K562 (cell line): ENCODE data around the gene MORC1. TPM values are rescaled to one million over a fixed set of nuclear protein-coding genes. Genes with fewer than 3 reads are reported as not detected.

Experiments used
- ATAC-seq: fragments of 200-7000 bp; cut with Tn5 transposase; 3 replicates; pipeline ENCODE4 v1.9.1; 2020; ENCODE audit warnings: moderate library complexity
- BruUV-seq: library from RNA; stranded (reverse); fragments of 400-500 nt; replicated peaks from 2 replicates; lab custom pipeline; 2021; lab: Mats Ljungman, UMichigan
- CTCF ChIA-PET: fragments of 300-600 bp; formaldehyde crosslinking; extraction: SDS; loops from one replicate; lab custom pipeline; 2021; ENCODE audit warnings: low intra/inter-chr PET ratio; lab: Yijun Ruan, JAX
- POLR2A ChIA-PET: fragments of 300-600, 350-650 bp; sonication (Branson Sonifier 250); formaldehyde crosslinking; extraction: SDS; loops from one replicate; lab custom pipeline; 2021; ENCODE audit warnings: antibody characterized with exemption, inconsistent platforms; lab: Yijun Ruan, JAX
- DNase-seq, 4 experiments: peaks; one replicate each; pipeline versions ENCODE4 v3.0.0 to v3.0.0-alpha.2; 2011 to 2018; ENCODE audit warnings: low spot score in 3 of 4, mixed read lengths in 3 of 4; ENCODE audit errors: extremely low read depth in 1 of 4
- FAIRE-seq: peaks from 2 replicates; lab custom pipeline; 2011; peaks lifted over from hg19 to GRCh38; lab: Jason Lieb, UNC
- H2AFZ ChIP-seq: 2 replicates; pipeline ENCODE4 v1.6.0; 2011; ENCODE audit warnings: low read depth, low read length, control low read depth, inconsistent platforms
- H3K27ac ChIP-seq: fragments of 200-600 bp; 3 replicates; pipeline ENCODE4 v1.8.0; 2011; ENCODE audit warnings: low read depth, mild to moderate bottlenecking, control low read depth, inconsistent platforms, low read length, moderate library complexity, mixed read lengths; ENCODE audit errors: extremely low read depth
- H3K27me3 ChIP-seq, 2 experiments: fragments of 300-600 bp in 1 of 2; 2 replicates in 1 of 2; 3 replicates in 1 of 2; pipeline versions ENCODE4 v1.6.0 to v1.8.0; 2011; ENCODE audit warnings: inconsistent platforms in 2 of 2, low read length in 2 of 2, mild to moderate bottlenecking in 1 of 2, mixed read lengths in 1 of 2, moderate library complexity in 1 of 2; ENCODE audit not compliant: control insufficient read depth in 2 of 2, insufficient read depth in 2 of 2
- H3K36me3 ChIP-seq: fragments of 300-600 bp; 3 replicates; pipeline ENCODE4 v1.8.0; 2011; ENCODE audit warnings: mild to moderate bottlenecking, low read length, inconsistent platforms; ENCODE audit not compliant: control insufficient read depth, insufficient read depth
- H3K4me1 ChIP-seq, 2 experiments: fragments of 200-600 bp in 1 of 2; replicated peaks in 1 of 2; 2 replicates in 1 of 2; 3 replicates in 1 of 2; pipeline versions ENCODE4 v1.5.1 to v1.8.0; 2011; ENCODE audit warnings: inconsistent platforms in 2 of 2, low read length in 2 of 2, mild to moderate bottlenecking in 1 of 2, mixed read lengths in 1 of 2, moderate library complexity in 1 of 2; ENCODE audit not compliant: control insufficient read depth in 2 of 2, insufficient read depth in 2 of 2
- H3K4me2 ChIP-seq: 2 replicates; pipeline ENCODE4 v1.6.1; 2011; ENCODE audit warnings: low read length, control low read depth, inconsistent platforms, mixed read lengths; ENCODE audit not compliant: insufficient read depth
- H3K4me3 ChIP-seq: fragments of 200-600 bp; sonication (generic), shearing (Covaris generic); 2 replicates; pipeline ENCODE4 v1.5.1; 2016; ENCODE audit warnings: control low read depth, inconsistent platforms
- H3K79me2 ChIP-seq: fragments of 200-600 bp; 3 replicates; pipeline ENCODE4 v1.8.0; 2011; ENCODE audit warnings: low read length, inconsistent platforms; ENCODE audit not compliant: control insufficient read depth, insufficient read depth
- H3K9ac ChIP-seq, 2 experiments: 2 replicates each; pipeline versions ENCODE4 v1.6.0 to v1.6.1; 2011; ENCODE audit warnings: low read depth in 2 of 2, low read length in 2 of 2, control low read depth in 1 of 2, inconsistent platforms in 1 of 2, mild to moderate bottlenecking in 1 of 2, mixed read lengths in 1 of 2; ENCODE audit not compliant: insufficient read depth in 1 of 2
- H3K9me1 ChIP-seq: one replicate; pipeline ENCODE4 v1.6.0; 2011; ENCODE audit warnings: inconsistent platforms, mild to moderate bottlenecking, low read length, moderate library complexity; ENCODE audit not compliant: control insufficient read depth, insufficient read depth
- H3K9me3 ChIP-seq: replicated peaks from 2 replicates; pipeline ENCODE4 v1.5.1; 2011; ENCODE audit warnings: low read depth, low read length, inconsistent platforms; ENCODE audit not compliant: control insufficient read depth, insufficient read depth
- H4K20me1 ChIP-seq: replicated peaks from 2 replicates; pipeline ENCODE4 v1.6.1; 2011; ENCODE audit warnings: low read length, inconsistent platforms, mixed read lengths; ENCODE audit not compliant: control insufficient read depth, insufficient read depth
- CAMTA2 ChIP-seq: fragments of 250-450 bp; sonication (Bioruptor Pico); conservative IDR thresholded peaks from 2 replicates; pipeline ENCODE4 v1.5.1; 2022
- CBX1 ChIP-seq: sonication (generic); IDR thresholded peaks from 2 replicates; pipeline ENCODE4 v1.6.1; 2016; ENCODE audit warnings: antibody characterized with exemption, low read depth, mild to moderate bottlenecking
- DNMT1 ChIP-seq: fragments of 450-650 bp; IDR thresholded peaks from 2 replicates; pipeline ENCODE4 v1.6.1; 2016; ENCODE audit warnings: antibody characterized with exemption, mild to moderate bottlenecking
- FOXP1 ChIP-seq: sonication (generic); formaldehyde crosslinking; IDR thresholded peaks from 2 replicates; pipeline ENCODE4 v1.8.0; 2022; ENCODE audit warnings: mild to moderate bottlenecking, missing genetic modification reagents
- MIER1 ChIP-seq: fragments of 450-650 bp; IDR thresholded peaks from 2 replicates; pipeline ENCODE4 v1.6.1; 2016; ENCODE audit warnings: antibody characterized with exemption, mild to moderate bottlenecking, low read depth
- NFE2 ChIP-seq: IDR thresholded peaks from 2 replicates; pipeline ENCODE4 v1.6.1; 2014; ENCODE audit warnings: antibody characterized with exemption, low read depth
- TCF7L2 ChIP-seq: fragments of 150-350 bp; IDR thresholded peaks from 2 replicates; pipeline ENCODE4 v1.6.1; 2016; ENCODE audit warnings: low read depth, mild to moderate bottlenecking, low read length, moderate library complexity
- ZNF133 ChIP-seq: fragments of 250-450 bp; sonication (Bioruptor Pico); IDR thresholded peaks from 2 replicates; pipeline ENCODE4 v1.4.0; 2020; ENCODE audit warnings: mild to moderate bottlenecking
- ZNF395 ChIP-seq: fragments of 200-800 bp; sonication (Bioruptor generic); IDR thresholded peaks from 2 replicates; pipeline ENCODE4 v1.6.1; 2017; ENCODE audit warnings: missing genetic modification characterization, missing compliant biosample characterization
- ZNF408 ChIP-seq: fragments of 250-450 bp; sonication (Bioruptor Pico); IDR thresholded peaks from 2 replicates; pipeline ENCODE4 v1.4.0; 2020; ENCODE audit warnings: low read depth, mild to moderate bottlenecking, moderate library complexity
- ZNF764 ChIP-seq: fragments of 250-450 bp; sonication (Bioruptor Pico); IDR thresholded peaks from 2 replicates; pipeline ENCODE4 v1.4.0; 2020; ENCODE audit warnings: low read depth, mild to moderate bottlenecking, moderate library complexity
- WGBS: fragments of 100-300 bp; shearing (Covaris generic); methylation state at CpG from one replicate; pipeline ENCODE4 v1.1.6; 2016; ENCODE audit warnings: low coverage, mixed read lengths; ENCODE audit not compliant: insufficient coverage; ENCODE audit errors: missing lambda C conversion rate; 5-methylcytosine and 5-hydroxymethylcytosine counted together
- in situ Hi-C: fragments of 300-500 bp; cut with MboI; formaldehyde crosslinking; loops from 4 replicates; pipeline ENCODE4 v1.15.0; 2018; ENCODE audit warnings: inconsistent platforms, mixed read lengths
- intact Hi-C: fragments of 100-400 bp; cut with micrococcal nuclease; formaldehyde crosslinking; loops from 2 replicates; pipeline ENCODE4 v1.14.2; 2022
- polyA plus RNA-seq, 8 experiments: library from polyadenylated mRNA; depleted of rRNA in 4 of 8; stranded (reverse) in 5 of 8; unstranded in 3 of 8; fragments of >200 nt; fragmentation: Nextera tagmentation in 2 of 8; fragmentation: Illumina TruSeq in 1 of 8; extraction: Ambion mirVana in 2 of 8; extraction: Trizol in 1 of 8; gene quantifications; 2 replicates each; pipeline versions ENCODE4 v1.2.1 to v1.2.3, GENCODE V29; 2011 to 2014; ENCODE audit warnings: inconsistent platforms in 1 of 8, missing spikeins in 1 of 8
- total RNA-seq, 7 experiments: library from RNA; depleted of rRNA in 6 of 7; stranded (reverse); fragments of >200 nt in 6 of 7; fragmentation: Illumina TruSeq in 2 of 7; extraction: Trizol in 2 of 7; gene quantifications; 2 replicates each; pipeline versions ENCODE4 v1.2.1 to v1.2.3, GENCODE V29; 2011 to 2021; ENCODE audit warnings: low replicate concordance in 1 of 7
- TF ChIP-seq, protein P1 (sequence below): fragments of 250-450 bp; sonication (Bioruptor Pico); IDR thresholded peaks from 2 replicates; pipeline ENCODE4 v1.5.0; 2020; ENCODE audit warnings: mild to moderate bottlenecking, borderline replicate concordance

MORC1 gene
- total and polyA plus RNA-seq, 9 of the 15 experiments (the other 6 are each of a cell fraction or from before 2014, with no cell fraction given), result 0.08 to 0.41 (median 0.30) TPM; not detected in 1

DNA sequence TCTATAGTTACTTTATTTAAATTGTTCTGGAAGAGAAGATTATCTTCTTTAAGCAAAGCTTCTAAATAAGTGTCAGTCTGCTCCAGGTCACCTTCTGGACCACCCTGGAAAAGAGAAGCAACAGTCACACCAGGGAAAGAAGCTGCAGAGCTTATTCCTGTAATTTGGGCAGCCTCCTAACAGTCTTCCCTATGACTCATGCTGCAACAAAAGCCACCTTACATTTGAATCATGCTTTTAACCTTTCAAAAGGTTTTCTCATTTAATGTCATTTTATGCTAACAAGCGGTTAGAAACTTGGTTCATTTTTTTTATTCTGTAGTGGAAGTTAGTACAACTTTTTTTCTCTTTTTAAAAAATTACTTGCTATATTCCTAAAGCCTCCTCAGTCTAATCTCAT lies 158.9 kb downstream of the MORC1 start:
- DNase-seq, result no peak
- Histone ChIP-seq H3K9me3 (no peaks in the 10 kb centered on the region), H3K79me2 (no peaks in the 10 kb centered on the region)
- no peak for ATAC-seq
- TF ChIP-seq DNMT1, result no peak
- TF ChIP-seq ZNF764, result no peak
- no peak for TF ChIP-seq FOXP1
- no peak for TF ChIP-seq MIER1
- TF ChIP-seq, all 486 proteins: peak for 0
- Histone ChIP-seq H3K9me1 (no peaks in the 10 kb centered on the region), H2AFZ (no peak overlapping the region), H4K20me1 (no peaks in the 10 kb centered on the region), H3K27me3 (no peaks in the 10 kb centered on the region), H3K27ac (no peak overlapping the region), H3K9ac (no peak overlapping the region), H3K4me1 (no peaks in the 10 kb centered on the region), H3K36me3 (no peaks in the 10 kb centered on the region), H3K4me2 (no peak overlapping the region), H3K4me3 (no peak overlapping the region)
- BruUV-seq, result no TSS peak
- POLR2A ChIA-PET, result no interaction called here
- no peak for FAIRE-seq
- intact Hi-C loops, result no loop called here
- 0% methylated on average over 1 of the region's 1 CpG for WGBS
- in situ Hi-C loops, result no loop called here
- CTCF ChIA-PET, result no interaction called here

- no peaks in the 10 kb centered on the region for H3K36me3 ChIP-seq
- no peak within 1 kb of the TSS for H3K27ac ChIP-seq
- no peak within 1 kb of the TSS for H3K9ac ChIP-seq
- ChIA-PET POLR2A (interaction anchor here (1.1 kb wide), 1 partner anchor 68 kb away, joined by 3 read pairs; no protein-coding TSS in a partner anchor), CTCF (no interaction called here)
- no peaks in the 10 kb centered on the region for H3K27me3 ChIP-seq
- no peak within 1 kb of the TSS for H2AFZ ChIP-seq
- no peaks in the 10 kb centered on the region for H4K20me1 ChIP-seq
- H3K9me1 ChIP-seq, result no peaks in the 10 kb centered on the region
- no peak within 1 kb of the TSS for H3K4me3 ChIP-seq
- no peak for FAIRE-seq
- H3K79me2 ChIP-seq, result no peaks in the 10 kb centered on the region
- intact Hi-C loops, result no loop called here
- H3K9me3 ChIP-seq, result no peaks in the 10 kb centered on the region
- TF ChIP-seq ZNF395 (CRISPR knock-in tag) (no peak), NFE2 (no peak), CBX1 (no peak), ZNF408 (no peak), TCF7L2 (no peak), ZNF133 (CRISPR knock-in tag) (no peak), CAMTA2 (CRISPR knock-in tag) (no peak)
- TF ChIP-seq, protein P1, sequence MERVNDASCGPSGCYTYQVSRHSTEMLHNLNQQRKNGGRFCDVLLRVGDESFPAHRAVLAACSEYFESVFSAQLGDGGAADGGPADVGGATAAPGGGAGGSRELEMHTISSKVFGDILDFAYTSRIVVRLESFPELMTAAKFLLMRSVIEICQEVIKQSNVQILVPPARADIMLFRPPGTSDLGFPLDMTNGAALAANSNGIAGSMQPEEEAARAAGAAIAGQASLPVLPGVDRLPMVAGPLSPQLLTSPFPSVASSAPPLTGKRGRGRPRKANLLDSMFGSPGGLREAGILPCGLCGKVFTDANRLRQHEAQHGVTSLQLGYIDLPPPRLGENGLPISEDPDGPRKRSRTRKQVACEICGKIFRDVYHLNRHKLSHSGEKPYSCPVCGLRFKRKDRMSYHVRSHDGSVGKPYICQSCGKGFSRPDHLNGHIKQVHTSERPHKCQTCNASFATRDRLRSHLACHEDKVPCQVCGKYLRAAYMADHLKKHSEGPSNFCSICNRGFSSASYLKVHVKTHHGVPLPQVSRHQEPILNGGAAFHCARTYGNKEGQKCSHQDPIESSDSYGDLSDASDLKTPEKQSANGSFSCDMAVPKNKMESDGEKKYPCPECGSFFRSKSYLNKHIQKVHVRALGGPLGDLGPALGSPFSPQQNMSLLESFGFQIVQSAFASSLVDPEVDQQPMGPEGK, result no peak
- no peaks in the 10 kb centered on the region for H3K4me1 ChIP-seq
- no TSS peak for BruUV-seq
- ATAC-seq, result no peak
- in situ Hi-C loops, result no loop called here
- no peak within 1 kb of the TSS for H3K4me2 ChIP-seq
- WGBS, result 0% methylated on average over 1 of the region's 1 CpG
- DNase-seq, result no peak
Measured at GRCh38 chr3:108953700-108954099, 164.2 kb downstream of the MORC1 start, which contains the start of gene GUCA1C. Gene GUCA1C (minus strand): TSS chr3:108953879. CDS start chr3:108953762, 117 bp downstream.
